HCT116 (cell line): Measurements from ENCODE around the gene SLC2A13. TPM values are rescaled to one million over a fixed set of nuclear protein-coding genes. Genes with fewer than 3 reads are reported as not detected.

Experiments
- ATAC-seq: fragments of 200-7000 bp; cut with Tn5 transposase; 2 replicates; pipeline ENCODE4 v1.9.1; 2020; ENCODE audit warnings: mild to moderate bottlenecking, moderate library complexity
- BruUV-seq: library from RNA; stranded (reverse); fragments of 400-500 nt; replicated peaks from 2 replicates; lab custom pipeline; 2021; lab: Mats Ljungman, UMichigan
- CTCF ChIA-PET: fragments of 300-600 bp; sonication (Branson Sonifier 250); formaldehyde crosslinking; loops from one replicate; lab custom pipeline; 2021; ENCODE audit warnings: antibody characterized with exemption; lab: Charles Lee
- POLR2A ChIA-PET: fragments of 300-600, 350-600 bp; sonication (Branson Sonifier 250); formaldehyde crosslinking; loops from one replicate; lab custom pipeline; 2021; ENCODE audit warnings: antibody characterized with exemption; lab: Charles Lee
- RAD21 ChIA-PET, 2 experiments: fragments of 300-600 bp; sonication (Branson Sonifier 250); formaldehyde crosslinking; loops; one replicate each; lab custom pipeline; 2023; ENCODE audit warnings: low total read pairs in 2 of 2; ENCODE audit not compliant: uncharacterized antibody in 2 of 2, unreplicated experiment in 2 of 2, low non-redundant PET in 1 of 2; lab: Charles Lee
- DNase-seq: peaks from one replicate; pipeline ENCODE4 v3.0.0-alpha.2; 2010; ENCODE audit warnings: low read depth, low spot score
- H2AFZ ChIP-seq: fragments of 200-600 bp; shearing (Covaris generic), sonication (generic); 2 replicates; pipeline ENCODE4 v1.6.1; 2017; ENCODE audit warnings: low read depth, mixed run types, mixed read lengths, antibody characterized with exemption, low read length; ENCODE audit not compliant: poor library complexity, severe bottlenecking
- H3K27ac ChIP-seq: 2 replicates; pipeline ENCODE4 v1.5.1; 2012; ENCODE audit warnings: low read depth, low read length
- H3K27me3 ChIP-seq: fragments of 200-600 bp; sonication (generic); 2 replicates; pipeline ENCODE4 v1.6.1; 2016; ENCODE audit warnings: mixed run types, low read length, mixed read lengths; ENCODE audit not compliant: insufficient read depth
- H3K36me3 ChIP-seq, 2 experiments: fragments of 200-500 bp in 1 of 2; fragments of 200-600 bp in 1 of 2; sonication (Bioruptor generic) in 1 of 2; sonication (generic) in 1 of 2; 2 replicates each; pipeline versions ENCODE4 v1.5.1 to v1.6.1; 2014 to 2016; ENCODE audit warnings: low read length in 2 of 2, inconsistent platforms in 1 of 2, mixed read lengths in 1 of 2, mixed run types in 1 of 2; ENCODE audit not compliant: insufficient read depth in 2 of 2, control insufficient read depth in 1 of 2
- H3K4me1 ChIP-seq, 2 experiments: fragments of 200-600 bp in 1 of 2; sonication (generic) in 1 of 2; 2 replicates each; pipeline versions ENCODE4 v1.5.1 to v1.6.1; 2012 to 2017; ENCODE audit warnings: low read length in 2 of 2, inconsistent platforms in 1 of 2, mild to moderate bottlenecking in 1 of 2, mixed read lengths in 1 of 2, mixed run types in 1 of 2, moderate library complexity in 1 of 2; ENCODE audit not compliant: insufficient read depth in 2 of 2, control insufficient read depth in 1 of 2
- H3K4me2 ChIP-seq: fragments of 200-600 bp; sonication (generic); 2 replicates; pipeline ENCODE4 v1.6.1; 2017; ENCODE audit warnings: mixed run types, low read length, mixed read lengths
- H3K4me3 ChIP-seq, 2 experiments: fragments of 200-600 bp in 1 of 2; sonication (generic) in 1 of 2; replicated peaks in 1 of 2; 2 replicates each; pipeline ENCODE4 v1.5.1; 2011 to 2016; ENCODE audit warnings: low read length in 2 of 2, control low read depth in 1 of 2, low read depth in 1 of 2, mild to moderate bottlenecking in 1 of 2, mixed read lengths in 1 of 2, mixed run types in 1 of 2
- H3K79me2 ChIP-seq: fragments of 200-600 bp; sonication (generic); 2 replicates; pipeline ENCODE4 v1.6.1; 2017; ENCODE audit warnings: mild to moderate bottlenecking, mixed run types, low read length, moderate library complexity, mixed read lengths; ENCODE audit not compliant: insufficient read depth
- H3K9ac ChIP-seq: fragments of 200-600 bp; sonication (generic); 2 replicates; pipeline ENCODE4 v1.6.1; 2016; ENCODE audit warnings: low read length, mixed read lengths
- H3K9me2 ChIP-seq: fragments of 200-600 bp; sonication (generic), shearing (Covaris generic); 2 replicates; pipeline ENCODE4 v1.6.1; 2017; ENCODE audit warnings: mixed run types, mild to moderate bottlenecking, moderate library complexity; ENCODE audit not compliant: insufficient read depth
- H3K9me3 ChIP-seq, 2 experiments: fragments of 200-500 bp in 1 of 2; fragments of 200-600 bp in 1 of 2; sonication (Bioruptor generic) in 1 of 2; sonication (generic) in 1 of 2; 2 replicates each; pipeline ENCODE4 v1.6.1; 2014 to 2017; ENCODE audit warnings: low read length in 2 of 2, mixed read lengths in 2 of 2, inconsistent platforms in 1 of 2, low read depth in 1 of 2, mild to moderate bottlenecking in 1 of 2, mixed run types in 1 of 2, moderate library complexity in 1 of 2; ENCODE audit not compliant: control insufficient read depth in 1 of 2, insufficient read depth in 1 of 2
- H4K20me1 ChIP-seq: fragments of 200-600 bp; sonication (generic), shearing (Covaris generic); 2 replicates; pipeline ENCODE4 v1.6.1; 2017; ENCODE audit warnings: mixed run types, mild to moderate bottlenecking, moderate library complexity; ENCODE audit not compliant: insufficient read depth
- CBX3 ChIP-seq: IDR thresholded peaks from 2 replicates; pipeline ENCODE4 v1.6.1; 2012; ENCODE audit warnings: low read depth
- CEBPB ChIP-seq: IDR thresholded peaks from 2 replicates; pipeline ENCODE4 v1.6.1; 2012; ENCODE audit warnings: low read depth
- EGR1 ChIP-seq: IDR thresholded peaks from 2 replicates; pipeline ENCODE4 v1.6.1; 2012; ENCODE audit warnings: low read depth
- ELF1 ChIP-seq: IDR thresholded peaks from 2 replicates; pipeline ENCODE4 v1.6.1; 2012; ENCODE audit warnings: low read depth, borderline replicate concordance
- EZH2 ChIP-seq: fragments of 200-600 bp; sonication (generic); IDR thresholded peaks from 2 replicates; pipeline ENCODE4 v1.6.1; 2017; ENCODE audit warnings: antibody characterized with exemption, mixed run types
- EZH2phosphoT487 ChIP-seq: fragments of 200-600 bp; IDR thresholded peaks from 2 replicates; pipeline ENCODE4 v1.6.1; 2018; ENCODE audit warnings: antibody characterized with exemption, borderline replicate concordance
- FOSL1 ChIP-seq: IDR thresholded peaks from 2 replicates; pipeline ENCODE4 v1.6.1; 2012; ENCODE audit warnings: low read depth
- JUND ChIP-seq: IDR thresholded peaks from 2 replicates; pipeline ENCODE4 v1.6.1; 2012
- POLR2A ChIP-seq: IDR thresholded peaks from 2 replicates; pipeline ENCODE4 v1.7.0; 2011; ENCODE audit warnings: borderline replicate concordance; ENCODE audit not compliant: insufficient read depth, insufficient read length; ENCODE audit errors: extremely low read depth
- POLR2AphosphoS5 ChIP-seq: IDR thresholded peaks from 2 replicates; pipeline ENCODE4 v1.6.1; 2011; ENCODE audit warnings: mild to moderate bottlenecking, low read depth, low read length, moderate library complexity
- RAD21 ChIP-seq: IDR thresholded peaks from 2 replicates; pipeline ENCODE4 v1.6.1; 2012; ENCODE audit warnings: low read depth, mild to moderate bottlenecking
- SIN3A ChIP-seq: IDR thresholded peaks from 2 replicates; pipeline ENCODE4 v1.6.1; 2012; ENCODE audit warnings: low read depth
- SP1 ChIP-seq: IDR thresholded peaks from 2 replicates; pipeline ENCODE4 v1.6.1; 2012; ENCODE audit warnings: low read depth
- SRF ChIP-seq: IDR thresholded peaks from 2 replicates; pipeline ENCODE4 v1.6.1; 2012; ENCODE audit warnings: low read depth
- YY1 ChIP-seq: IDR thresholded peaks from 2 replicates; pipeline ENCODE4 v1.6.1; 2011; ENCODE audit warnings: low read length, low read depth, moderate library complexity, mild to moderate bottlenecking; ENCODE audit not compliant: insufficient replicate concordance; ENCODE audit errors: extremely low read depth
- ZNF274 ChIP-seq: fragments of 200-500 bp; sonication (Bioruptor generic); IDR thresholded peaks from 2 replicates; pipeline ENCODE4 v1.6.1; 2014; ENCODE audit warnings: mild to moderate bottlenecking, low read depth, low read length, inconsistent platforms
- intact Hi-C: fragments of 100-400 bp; cut with micrococcal nuclease; formaldehyde crosslinking; loops from 2 replicates; pipeline ENCODE4 v1.10.0; 2022
- total RNA-seq: library from RNA; stranded (reverse); gene quantifications from one replicate; pipeline ENCODE4 v1.2.1, GENCODE V29; 2021; ENCODE audit not compliant: unreplicated experiment
- TF ChIP-seq, protein P1 (sequence below): IDR thresholded peaks from 2 replicates; pipeline ENCODE4 v1.6.1; 2012
- TF ChIP-seq, protein P2 (sequence below): IDR thresholded peaks from 2 replicates; pipeline ENCODE4 v1.6.1; 2012; ENCODE audit warnings: low read depth
- TF ChIP-seq, protein P3 (sequence below), 3 experiments: fragments of 200-600 bp in 1 of 3; sonication (generic) in 1 of 3; IDR thresholded peaks in 2 of 3; conservative IDR thresholded peaks in 1 of 3; 2 replicates each; pipeline ENCODE4 v1.5.1; 2012 to 2017; ENCODE audit warnings: low read depth in 2 of 3, low read length in 2 of 3, antibody characterized with exemption in 1 of 3, borderline replicate concordance in 1 of 3, control low read depth in 1 of 3, mild to moderate bottlenecking in 1 of 3, mixed read lengths in 1 of 3, mixed run types in 1 of 3, moderate library complexity in 1 of 3; ENCODE audit not compliant: insufficient read depth in 1 of 3
- TF ChIP-seq, protein P4 (sequence below): IDR thresholded peaks from 2 replicates; pipeline ENCODE4 v1.6.1; 2012

Gene SLC2A13
- total RNA-seq, 1 experiment from 2014 or later: 6.8 TPM

DNA sequence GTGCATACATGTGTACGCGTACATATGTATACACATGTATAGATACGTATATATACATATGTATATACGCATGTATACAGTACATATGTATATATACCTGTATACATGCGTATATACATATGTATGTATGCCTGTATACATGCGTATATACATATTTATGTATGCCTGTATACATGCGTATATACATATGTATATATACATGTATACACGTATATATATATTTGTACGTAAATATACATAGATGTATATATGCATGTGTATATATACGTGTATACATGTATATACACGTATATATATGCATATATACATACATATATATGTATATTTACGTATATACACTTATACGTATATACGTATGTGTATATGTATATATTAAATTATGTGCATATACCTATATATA, 392.3 kb downstream of the SLC2A13 start:
- Histone ChIP-seq H3K27me3 (no peaks in the 10 kb centered on the region), H4K20me1 (no peaks in the 10 kb centered on the region), H3K79me2 (no peaks in the 10 kb centered on the region), H3K4me3 (no peak overlapping the region), H3K36me3 (no peaks in the 10 kb centered on the region), H3K27ac (no peak overlapping the region), H3K9me2 (no peaks in the 10 kb centered on the region), H3K9me3 (no peaks in the 10 kb centered on the region), H3K9ac (no peak overlapping the region), H3K4me1 (no peaks in the 10 kb centered on the region), H2AFZ (no peak overlapping the region), H3K4me2 (no peak overlapping the region)
- ChIA-PET POLR2A (no interaction called here), CTCF (no interaction called here), RAD21 (no interaction called here)
- TF ChIP-seq EZH2: no peak
- TF ChIP-seq, protein P1, sequence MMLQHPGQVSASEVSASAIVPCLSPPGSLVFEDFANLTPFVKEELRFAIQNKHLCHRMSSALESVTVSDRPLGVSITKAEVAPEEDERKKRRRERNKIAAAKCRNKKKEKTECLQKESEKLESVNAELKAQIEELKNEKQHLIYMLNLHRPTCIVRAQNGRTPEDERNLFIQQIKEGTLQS: no peak
- TF ChIP-seq, protein P2, sequence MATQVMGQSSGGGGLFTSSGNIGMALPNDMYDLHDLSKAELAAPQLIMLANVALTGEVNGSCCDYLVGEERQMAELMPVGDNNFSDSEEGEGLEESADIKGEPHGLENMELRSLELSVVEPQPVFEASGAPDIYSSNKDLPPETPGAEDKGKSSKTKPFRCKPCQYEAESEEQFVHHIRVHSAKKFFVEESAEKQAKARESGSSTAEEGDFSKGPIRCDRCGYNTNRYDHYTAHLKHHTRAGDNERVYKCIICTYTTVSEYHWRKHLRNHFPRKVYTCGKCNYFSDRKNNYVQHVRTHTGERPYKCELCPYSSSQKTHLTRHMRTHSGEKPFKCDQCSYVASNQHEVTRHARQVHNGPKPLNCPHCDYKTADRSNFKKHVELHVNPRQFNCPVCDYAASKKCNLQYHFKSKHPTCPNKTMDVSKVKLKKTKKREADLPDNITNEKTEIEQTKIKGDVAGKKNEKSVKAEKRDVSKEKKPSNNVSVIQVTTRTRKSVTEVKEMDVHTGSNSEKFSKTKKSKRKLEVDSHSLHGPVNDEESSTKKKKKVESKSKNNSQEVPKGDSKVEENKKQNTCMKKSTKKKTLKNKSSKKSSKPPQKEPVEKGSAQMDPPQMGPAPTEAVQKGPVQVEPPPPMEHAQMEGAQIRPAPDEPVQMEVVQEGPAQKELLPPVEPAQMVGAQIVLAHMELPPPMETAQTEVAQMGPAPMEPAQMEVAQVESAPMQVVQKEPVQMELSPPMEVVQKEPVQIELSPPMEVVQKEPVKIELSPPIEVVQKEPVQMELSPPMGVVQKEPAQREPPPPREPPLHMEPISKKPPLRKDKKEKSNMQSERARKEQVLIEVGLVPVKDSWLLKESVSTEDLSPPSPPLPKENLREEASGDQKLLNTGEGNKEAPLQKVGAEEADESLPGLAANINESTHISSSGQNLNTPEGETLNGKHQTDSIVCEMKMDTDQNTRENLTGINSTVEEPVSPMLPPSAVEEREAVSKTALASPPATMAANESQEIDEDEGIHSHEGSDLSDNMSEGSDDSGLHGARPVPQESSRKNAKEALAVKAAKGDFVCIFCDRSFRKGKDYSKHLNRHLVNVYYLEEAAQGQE: no peak
- no peak for TF ChIP-seq SIN3A
- TF ChIP-seq YY1: no peak
- TF ChIP-seq POLR2A: no peak
- no peak for TF ChIP-seq RAD21
- TF ChIP-seq, protein P3, sequence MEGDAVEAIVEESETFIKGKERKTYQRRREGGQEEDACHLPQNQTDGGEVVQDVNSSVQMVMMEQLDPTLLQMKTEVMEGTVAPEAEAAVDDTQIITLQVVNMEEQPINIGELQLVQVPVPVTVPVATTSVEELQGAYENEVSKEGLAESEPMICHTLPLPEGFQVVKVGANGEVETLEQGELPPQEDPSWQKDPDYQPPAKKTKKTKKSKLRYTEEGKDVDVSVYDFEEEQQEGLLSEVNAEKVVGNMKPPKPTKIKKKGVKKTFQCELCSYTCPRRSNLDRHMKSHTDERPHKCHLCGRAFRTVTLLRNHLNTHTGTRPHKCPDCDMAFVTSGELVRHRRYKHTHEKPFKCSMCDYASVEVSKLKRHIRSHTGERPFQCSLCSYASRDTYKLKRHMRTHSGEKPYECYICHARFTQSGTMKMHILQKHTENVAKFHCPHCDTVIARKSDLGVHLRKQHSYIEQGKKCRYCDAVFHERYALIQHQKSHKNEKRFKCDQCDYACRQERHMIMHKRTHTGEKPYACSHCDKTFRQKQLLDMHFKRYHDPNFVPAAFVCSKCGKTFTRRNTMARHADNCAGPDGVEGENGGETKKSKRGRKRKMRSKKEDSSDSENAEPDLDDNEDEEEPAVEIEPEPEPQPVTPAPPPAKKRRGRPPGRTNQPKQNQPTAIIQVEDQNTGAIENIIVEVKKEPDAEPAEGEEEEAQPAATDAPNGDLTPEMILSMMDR (IDR thresholded peaks at IDR 0.05 in 2 of 3, conservative IDR thresholded peaks at IDR 0.05 in 1 of 3; ENCODE audit: borderline replicate concordance in 1 of 3, insufficient read depth in 1 of 3, low read depth in 2 of 3, low read length in 2 of 3): no peak
- no peak for TF ChIP-seq CBX3
- no peak for TF ChIP-seq ELF1
- TF ChIP-seq SRF: no peak
- TF ChIP-seq CEBPB: no peak
- TF ChIP-seq ZNF274: no peak
- TF ChIP-seq SP1: no peak
- no peak for TF ChIP-seq EGR1
- TF ChIP-seq POLR2AphosphoS5: no peak
- no peak for TF ChIP-seq FOSL1
- TF ChIP-seq, protein P4, sequence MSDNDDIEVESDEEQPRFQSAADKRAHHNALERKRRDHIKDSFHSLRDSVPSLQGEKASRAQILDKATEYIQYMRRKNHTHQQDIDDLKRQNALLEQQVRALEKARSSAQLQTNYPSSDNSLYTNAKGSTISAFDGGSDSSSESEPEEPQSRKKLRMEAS: no peak
- TF ChIP-seq JUND: no peak
- TF ChIP-seq EZH2phosphoT487: no peak
- no TSS peak for BruUV-seq
- ATAC-seq (no peak), DNase-seq (no peak)
- intact Hi-C loops: no loop called here
